Measurements from ENCODE around the gene CCDC150.
"Not testable (repeated sequence)": the region's sequence is repeated elsewhere in the genome, so short reads cannot be mapped to it uniquely, and the experiment has no call there.

CCDC150 gene

GRCh38 chr2:196639180-196640030 is at the start of gene CCDC150:
Gene CCDC150 (plus strand): TSS chr2:196639715. CDS start chr2:196639767, 52 bp downstream.
- peak; percentile 32 to 92 for DNase-seq

GRCh38 chr2:196590286-196590685 is 49.2 kb upstream of the CCDC150 start:
- DNase-seq = no peak

GRCh38 chr2:196591004-196591403 is 48.5 kb upstream of the CCDC150 start:
- DNase-seq = no peak

GRCh38 chr2:196591621-196592022 is 47.9 kb upstream of the CCDC150 start:
- DNase-seq = no peak

- DNase-seq = peak in 1 of 2 experiments; percentile 9
These were observed 47.1 kb upstream of the CCDC150 start for GRCh38 chr2:196592331-196592910.

- peak in 1 of 2 experiments; percentile 10 for DNase-seq
These were observed 46.3 kb upstream of the CCDC150 start, which contains the start of gene HECW2 for GRCh38 chr2:196592911-196593881. Gene HECW2 (minus strand): TSS chr2:196593554.

DNA sequence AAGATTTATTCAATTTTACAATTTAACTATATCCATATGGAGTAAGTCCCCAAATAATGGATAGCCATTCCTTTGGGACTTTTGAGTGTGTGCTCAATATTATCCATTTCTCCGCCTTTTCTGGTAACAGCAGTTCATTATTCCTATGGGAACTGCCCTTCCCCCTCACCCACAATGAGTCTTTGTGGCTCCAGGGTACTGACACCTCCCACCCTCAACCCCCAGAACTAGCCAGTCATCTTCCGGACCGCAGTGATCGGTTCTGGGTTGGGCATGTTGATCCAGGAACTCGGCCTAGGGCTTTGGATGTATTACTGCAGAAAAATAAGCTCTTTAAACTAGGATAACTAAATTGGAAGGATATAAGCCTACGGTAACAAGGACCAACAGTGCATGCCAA is 45.4 kb upstream of the CCDC150 start:
- DNase-seq = no peak

GRCh38 chr2:196597531-196597930 is 42.0 kb upstream of the CCDC150 start:
- DNase-seq = no peak

DNA sequence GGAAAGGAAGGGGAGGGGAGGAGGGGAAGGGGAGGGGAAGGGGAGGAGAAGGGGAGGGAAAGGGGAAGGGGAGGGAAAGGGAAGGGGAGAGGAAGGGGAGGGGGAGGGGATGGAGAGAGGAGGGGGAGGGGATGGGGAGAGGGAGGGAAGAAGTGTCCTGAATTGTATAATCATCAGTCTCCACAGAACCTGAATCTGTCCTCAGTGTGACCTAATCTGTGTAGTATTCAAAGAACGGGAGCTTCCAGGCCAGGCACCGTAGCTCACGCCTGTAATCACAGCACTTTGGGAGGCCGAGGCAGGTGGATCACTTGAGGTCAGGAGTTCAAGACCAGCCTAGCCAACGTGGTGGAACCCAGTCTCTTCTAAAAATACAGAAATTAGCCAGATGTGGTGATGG is 41.1 kb upstream of the CCDC150 start:
- no peak for DNase-seq

- no peak for DNase-seq
These were observed 40.7 kb upstream of the CCDC150 start for GRCh38 chr2:196598846-196599245.

- no peak for DNase-seq
These were observed 37.8 kb upstream of the CCDC150 start for GRCh38 chr2:196601430-196602306.

- DNase-seq = no peak
These were observed 35.3 kb upstream of the CCDC150 start for GRCh38 chr2:196604196-196604595.

GRCh38 chr2:196606516-196606915 is 33.0 kb upstream of the CCDC150 start:
- DNase-seq = no peak

GRCh38 chr2:196607073-196607472 is 32.4 kb upstream of the CCDC150 start:
- no peak for DNase-seq

- DNase-seq = not testable (repeated sequence)
These were observed 31.6 kb upstream of the CCDC150 start for GRCh38 chr2:196607896-196608295.

DNA sequence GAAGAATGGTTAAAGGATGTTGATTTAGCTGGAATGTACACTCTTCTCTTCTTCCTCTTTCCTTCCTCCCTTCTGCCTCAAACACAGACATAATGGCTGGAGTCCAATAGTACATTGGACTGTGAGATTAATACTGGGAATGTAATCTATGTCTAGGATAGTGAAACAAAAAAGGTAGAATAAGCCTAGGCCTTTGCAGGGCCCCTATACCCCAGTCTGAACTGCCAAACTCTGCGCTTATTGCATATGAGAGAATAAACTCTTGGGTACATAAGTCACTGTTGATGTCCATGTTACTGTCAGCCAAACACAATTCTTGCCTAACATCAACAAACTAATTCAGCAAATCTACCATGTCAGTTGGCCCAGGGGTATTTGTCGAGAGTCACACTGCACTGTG is 29.7 kb upstream of the CCDC150 start:
- no peak for DNase-seq

DNA sequence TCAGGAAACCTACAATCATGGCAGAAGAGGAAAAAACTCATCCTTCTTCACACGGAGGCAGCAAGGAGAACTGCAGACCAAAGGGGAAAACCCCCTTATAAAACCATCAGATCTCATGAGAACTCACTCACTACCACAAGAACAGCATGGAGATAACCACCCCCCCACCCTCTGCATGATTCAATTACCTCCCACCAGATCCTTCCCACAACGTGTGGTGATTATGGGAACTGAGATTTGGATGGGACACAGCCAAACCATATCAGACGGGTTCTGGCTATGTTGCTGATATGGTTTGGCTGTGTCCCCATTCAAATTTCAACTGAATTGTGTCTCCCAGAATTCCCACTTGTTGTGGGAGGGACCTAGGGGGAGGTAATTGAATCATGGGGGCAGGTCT is 28.7 kb upstream of the CCDC150 start:
- no peak for DNase-seq

- no peak for DNase-seq
These were observed 26.2 kb upstream of the CCDC150 start for GRCh38 chr2:196613302-196613701.

DNA sequence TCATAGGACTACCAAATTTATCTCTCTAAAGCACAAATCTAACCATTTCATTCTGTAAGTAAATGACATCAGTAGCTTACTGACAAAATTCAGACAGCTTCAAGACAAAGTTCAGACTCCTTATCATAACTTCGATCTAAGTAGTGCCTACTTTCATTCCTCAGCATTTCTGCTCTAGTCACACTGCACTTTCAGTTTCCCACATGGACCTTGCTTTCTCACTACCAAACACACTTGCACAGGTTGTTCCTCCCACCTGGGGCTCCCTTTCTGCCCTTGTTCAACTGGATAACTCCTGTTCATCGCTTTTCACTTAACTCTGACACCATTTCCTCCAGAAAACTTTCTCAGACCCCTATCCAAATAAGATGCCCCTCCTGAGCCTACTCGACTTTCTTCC is 22.1 kb upstream of the CCDC150 start:
- no peak for DNase-seq

GRCh38 chr2:196618661-196619060 is 20.9 kb upstream of the CCDC150 start:
- DNase-seq = no peak

GRCh38 chr2:196630531-196630930 is 9.0 kb upstream of the CCDC150 start:
- DNase-seq = no peak

GRCh38 chr2:196635156-196635555 is 4.4 kb upstream of the CCDC150 start:
- no peak for DNase-seq

Data from NCI-H187 (cell line).